Measurements from ENCODE around the gene SCARF2.
"Not testable (repeated sequence)": the region's sequence is repeated elsewhere in the genome, so short reads cannot be mapped to it uniquely, and the experiment has no call there.

SCARF2 gene

GRCh38 chr22:20429254-20430100, 8.1 kb downstream of the SCARF2 start:
- in situ Hi-C loops (cut with HindIII; ENCODE audit: low sequenced_read_pairs): no loop called here

- in situ Hi-C loops (cut with HindIII; ENCODE audit: low sequenced_read_pairs): no loop called here
Observed at GRCh38 chr22:20428496-20429253, 8.9 kb downstream of the SCARF2 start.

- in situ Hi-C loops (cut with HindIII; ENCODE audit: low sequenced_read_pairs): no loop called here
Observed at GRCh38 chr22:20427945-20428417, 9.6 kb downstream of the SCARF2 start.

- in situ Hi-C loops (cut with HindIII; ENCODE audit: low sequenced_read_pairs): no loop called here
Observed at GRCh38 chr22:20427104-20427944, 10.3 kb downstream of the SCARF2 start.

- in situ Hi-C loops (cut with HindIII; ENCODE audit: low sequenced_read_pairs): no loop called here
Observed at GRCh38 chr22:20426259-20426615, 11.4 kb downstream of the SCARF2 start.

- in situ Hi-C loops (cut with HindIII; ENCODE audit: low sequenced_read_pairs): no loop called here
Observed at GRCh38 chr22:20425566-20426258, 11.9 kb downstream of the SCARF2 start.

GRCh38 chr22:20424932-20425565, 12.6 kb downstream of the SCARF2 start:
- in situ Hi-C loops (cut with HindIII; ENCODE audit: low sequenced_read_pairs): loop anchor here (5.0 kb wide), 1 partner anchor 32 kb away; no protein-coding TSS in a partner anchor

- in situ Hi-C loops (cut with HindIII; ENCODE audit: low sequenced_read_pairs): loop anchor here (5.0 kb wide), 1 partner anchor 33 kb away; no protein-coding TSS in a partner anchor
Observed at GRCh38 chr22:20424568-20424931, 13.1 kb downstream of the SCARF2 start.

- in situ Hi-C loops (cut with HindIII; ENCODE audit: low sequenced_read_pairs): loop anchor here (5.0 kb wide), 1 partner anchor 33 kb away; no protein-coding TSS in a partner anchor
Observed at GRCh38 chr22:20423906-20424551, 13.6 kb downstream of the SCARF2 start.

- in situ Hi-C loops (cut with HindIII; ENCODE audit: low sequenced_read_pairs): loop anchor here (5.0 kb wide), 1 partner anchor 34 kb away; no protein-coding TSS in a partner anchor
Observed at GRCh38 chr22:20423008-20423905, 14.4 kb downstream of the SCARF2 start.

- in situ Hi-C loops (cut with HindIII; ENCODE audit: low sequenced_read_pairs): loop anchor here (5.0 kb wide), 1 partner anchor 35 kb away; no protein-coding TSS in a partner anchor
Observed at GRCh38 chr22:20422271-20423007, 15.2 kb downstream of the SCARF2 start.

GRCh38 chr22:20421507-20421874, 16.1 kb downstream of the SCARF2 start:
- in situ Hi-C loops (cut with HindIII; ENCODE audit: low sequenced_read_pairs): loop anchor here (5.0 kb wide), 1 partner anchor 36 kb away; no protein-coding TSS in a partner anchor

GRCh38 chr22:20420157-20420842, 17.3 kb downstream of the SCARF2 start:
- in situ Hi-C loops (cut with HindIII; ENCODE audit: low sequenced_read_pairs): loop anchor here (5.0 kb wide), 1 partner anchor 37 kb away; no protein-coding TSS in a partner anchor

- in situ Hi-C loops (cut with HindIII; ENCODE audit: low sequenced_read_pairs): no loop called here
Observed at GRCh38 chr22:20419664-20419951, 18.0 kb downstream of the SCARF2 start.

- in situ Hi-C loops (cut with HindIII; ENCODE audit: low sequenced_read_pairs): no loop called here
Observed at GRCh38 chr22:20418211-20418788, 19.3 kb downstream of the SCARF2 start.

- in situ Hi-C loops (cut with HindIII; ENCODE audit: low sequenced_read_pairs): not testable (repeated sequence)
Observed at GRCh38 chr22:20415699-20416098, 21.9 kb downstream of the SCARF2 start.

- in situ Hi-C loops (cut with HindIII; ENCODE audit: low sequenced_read_pairs): not testable (repeated sequence)
Observed at GRCh38 chr22:20415241-20415640, 22.4 kb downstream of the SCARF2 start.
